Astrocyte (in vitro differentiated cells and primary cell): ENCODE results near the gene ANKMY2.
"Not testable (repeated sequence)": the region's sequence is repeated elsewhere in the genome, so short reads cannot be mapped to it uniquely, and the experiment has no call there.

ENCODE experiments used
- CTCF ChIP-seq: IDR thresholded peaks from 2 replicates; pipeline ENCODE4 v1.5.1; 2011; ENCODE audit warnings: low read depth, mild to moderate bottlenecking, inconsistent platforms, low read length, moderate library complexity; ENCODE audit not compliant: insufficient read depth
- EZH2 ChIP-seq: IDR thresholded peaks from 2 replicates; pipeline ENCODE4 v1.6.1; 2012; ENCODE audit warnings: mild to moderate bottlenecking, low read length, inconsistent platforms; ENCODE audit not compliant: insufficient read depth

DNA sequence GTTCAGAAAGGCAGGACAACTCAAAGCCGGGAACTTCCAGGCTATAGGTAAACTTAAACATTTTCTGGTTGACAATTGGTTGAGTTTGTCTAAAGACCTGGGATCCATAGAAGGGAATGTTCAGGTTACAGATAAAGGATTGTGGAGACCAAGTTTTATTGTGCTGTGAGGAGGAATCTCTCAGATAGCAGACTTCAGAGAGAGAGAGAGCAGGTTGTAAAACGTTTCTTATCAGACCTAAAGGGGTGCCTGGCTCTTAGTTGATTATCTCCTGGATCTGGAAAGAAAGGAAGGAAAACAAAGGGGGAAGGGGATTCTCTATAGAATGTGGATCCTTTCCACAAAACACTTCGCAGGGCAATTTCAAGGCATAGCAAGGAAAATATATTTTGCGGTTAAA, 50.0 kb downstream of the ANKMY2 start:
- TF ChIP-seq EZH2, CTCF: not testable (repeated sequence)
